Astrocyte of the hippocampus (primary cell): ENCODE data around the gene CLDN25.
A peak's percentile ranks its signal among the peaks of the same experiment; 100 is the strongest.

Experiments used
- DNase-seq: peaks from one replicate; pipeline ENCODE4 v3.0.0; 2011; ENCODE audit warnings: low read depth, low spot score

The CLDN25 gene

GRCh38 chr11:113808931-113809330 is 29.3 kb downstream of the CLDN25 start:
- no peak for DNase-seq

GRCh38 chr11:113814181-113814580 is 34.6 kb downstream of the CLDN25 start:
- no peak for DNase-seq

GRCh38 chr11:113817162-113817561 is 37.6 kb downstream of the CLDN25 start:
- DNase-seq = peak; percentile 43

DNA sequence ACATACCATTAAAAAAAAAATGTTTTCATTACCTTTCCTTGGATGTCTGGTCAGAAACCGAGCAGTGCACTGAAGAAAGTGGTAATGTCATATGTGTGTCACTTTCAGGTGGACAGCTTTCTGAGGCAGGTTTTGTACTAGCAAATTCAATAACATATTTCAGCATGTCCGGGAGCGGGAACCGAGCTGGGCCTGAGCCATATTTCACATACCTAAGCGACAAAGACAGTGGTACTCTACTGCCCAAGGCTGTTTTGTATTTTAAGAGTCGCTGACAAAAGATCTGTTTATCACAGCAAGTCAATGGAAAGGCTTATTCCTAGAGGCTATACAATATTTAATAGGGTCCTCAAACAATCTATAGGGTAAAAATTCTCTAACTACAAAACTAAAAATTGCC is 38.0 kb downstream of the CLDN25 start:
- DNase-seq = no peak

GRCh38 chr11:113818426-113818825 is 38.8 kb downstream of the CLDN25 start:
- no peak for DNase-seq

DNA sequence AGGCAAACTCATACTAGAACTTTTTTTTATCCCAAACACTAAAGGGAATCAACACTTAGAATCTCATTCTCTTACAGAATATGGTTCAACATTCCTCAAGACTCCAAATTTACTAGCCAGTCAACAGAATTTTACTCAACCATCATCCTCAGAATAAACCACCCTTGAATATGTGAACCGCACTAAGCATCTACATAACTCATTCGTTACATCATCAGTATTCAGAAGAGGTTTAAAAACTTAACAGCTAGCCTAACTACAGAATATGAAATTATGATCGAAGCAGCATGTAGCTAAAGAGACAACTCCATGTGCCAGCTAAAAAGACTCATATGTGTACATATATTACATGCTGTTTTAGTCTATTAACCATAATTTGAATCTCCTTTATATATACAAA is 47.9 kb downstream of the CLDN25 start:
- DNase-seq = no peak

DNA sequence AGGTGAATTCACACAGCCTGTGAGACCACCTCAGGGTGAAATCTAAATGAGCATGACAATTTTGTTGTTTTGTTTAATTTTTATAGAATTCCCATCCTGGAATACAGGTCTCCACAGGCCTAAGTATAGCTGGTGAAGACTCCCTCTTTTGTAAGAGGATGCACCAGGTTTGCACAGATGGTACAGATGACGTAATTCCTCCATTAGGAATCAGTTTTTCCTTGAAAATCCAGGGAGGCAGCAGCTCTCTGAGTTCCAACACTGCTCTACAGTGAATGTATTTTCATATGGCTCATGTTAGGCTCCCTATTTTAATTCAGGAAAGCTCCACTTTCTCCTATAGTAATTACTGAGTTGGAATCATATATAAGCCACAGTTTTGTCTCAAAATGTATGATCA is 48.6 kb downstream of the CLDN25 start:
- DNase-seq = no peak

- no peak for DNase-seq
Observed at GRCh38 chr11:113829751-113830150, 50.2 kb downstream of the CLDN25 start.
